ENCODE data around the gene WDR5.

DNA sequence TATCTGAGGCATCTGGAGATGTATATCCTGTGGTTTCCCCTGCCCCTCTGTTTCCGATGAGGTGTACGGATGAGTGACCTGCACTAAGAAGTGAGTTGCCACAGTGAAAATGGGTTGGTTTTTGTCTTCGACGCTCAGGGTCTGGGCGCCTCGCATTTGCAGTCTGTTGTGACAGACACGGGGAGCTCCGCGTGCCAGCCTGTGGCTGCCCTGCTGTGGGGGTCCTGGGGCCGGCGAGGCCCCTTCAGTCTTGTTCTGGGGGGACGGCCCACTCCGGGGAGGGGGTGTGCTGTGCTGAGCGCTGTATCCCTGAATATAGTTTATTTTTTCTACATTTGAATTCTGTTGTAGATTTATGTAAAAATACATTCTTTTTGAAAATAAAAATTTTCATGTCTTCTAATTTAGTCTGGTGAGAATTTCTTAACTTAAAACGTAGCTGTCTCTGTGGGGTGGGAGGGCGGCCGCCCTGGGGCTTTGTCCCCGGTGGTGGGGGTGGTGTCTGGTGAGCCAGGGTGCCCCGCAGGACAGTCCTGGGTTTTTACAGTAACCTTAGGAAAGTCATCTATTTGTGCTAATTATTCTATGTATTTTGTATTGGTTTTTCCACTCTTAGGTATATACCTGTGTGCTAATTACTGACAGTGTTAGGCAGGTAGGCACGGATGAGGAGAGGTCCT, 23.8 kb downstream of the WDR5 start:
- TF ChIP-seq U2AF1 (optimal IDR thresholded peaks at IDR 0.05; ENCODE audit: low read depth, low read length) (no peak), NFATC3 (IDR thresholded peaks at IDR 0.05) (no peak), ZKSCAN8 (CRISPR knock-in tag; IDR thresholded peaks at IDR 0.05) (no peak), ZNF644 (tag; IDR thresholded peaks at IDR 0.05; ENCODE audit: low read depth) (no peak), POLR2A (conservative IDR thresholded peaks at IDR 0.05) (no peak), DMBX1 (CRISPR knock-in tag; IDR thresholded peaks at IDR 0.05; ENCODE audit: borderline replicate concordance) (no peak), ELF2 (CRISPR knock-in tag; IDR thresholded peaks at IDR 0.05) (no peak), CEBPB (tag; IDR thresholded peaks at IDR 0.05) (no peak)
- TF ChIP-seq, protein P1, sequence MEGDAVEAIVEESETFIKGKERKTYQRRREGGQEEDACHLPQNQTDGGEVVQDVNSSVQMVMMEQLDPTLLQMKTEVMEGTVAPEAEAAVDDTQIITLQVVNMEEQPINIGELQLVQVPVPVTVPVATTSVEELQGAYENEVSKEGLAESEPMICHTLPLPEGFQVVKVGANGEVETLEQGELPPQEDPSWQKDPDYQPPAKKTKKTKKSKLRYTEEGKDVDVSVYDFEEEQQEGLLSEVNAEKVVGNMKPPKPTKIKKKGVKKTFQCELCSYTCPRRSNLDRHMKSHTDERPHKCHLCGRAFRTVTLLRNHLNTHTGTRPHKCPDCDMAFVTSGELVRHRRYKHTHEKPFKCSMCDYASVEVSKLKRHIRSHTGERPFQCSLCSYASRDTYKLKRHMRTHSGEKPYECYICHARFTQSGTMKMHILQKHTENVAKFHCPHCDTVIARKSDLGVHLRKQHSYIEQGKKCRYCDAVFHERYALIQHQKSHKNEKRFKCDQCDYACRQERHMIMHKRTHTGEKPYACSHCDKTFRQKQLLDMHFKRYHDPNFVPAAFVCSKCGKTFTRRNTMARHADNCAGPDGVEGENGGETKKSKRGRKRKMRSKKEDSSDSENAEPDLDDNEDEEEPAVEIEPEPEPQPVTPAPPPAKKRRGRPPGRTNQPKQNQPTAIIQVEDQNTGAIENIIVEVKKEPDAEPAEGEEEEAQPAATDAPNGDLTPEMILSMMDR (IDR thresholded peaks at IDR 0.05 in 2 of 3, conservative IDR thresholded peaks at IDR 0.05 in 1 of 3; ENCODE audit: insufficient read depth in 2 of 3, low read depth in 1 of 3, low read length in 3 of 3) = no peak
- TF ChIP-seq, protein P2, sequence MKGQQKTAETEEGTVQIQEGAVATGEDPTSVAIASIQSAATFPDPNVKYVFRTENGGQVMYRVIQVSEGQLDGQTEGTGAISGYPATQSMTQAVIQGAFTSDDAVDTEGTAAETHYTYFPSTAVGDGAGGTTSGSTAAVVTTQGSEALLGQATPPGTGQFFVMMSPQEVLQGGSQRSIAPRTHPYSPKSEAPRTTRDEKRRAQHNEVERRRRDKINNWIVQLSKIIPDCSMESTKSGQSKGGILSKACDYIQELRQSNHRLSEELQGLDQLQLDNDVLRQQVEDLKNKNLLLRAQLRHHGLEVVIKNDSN (CRISPR knock-in tag; IDR thresholded peaks at IDR 0.05) = no peak
- TF ChIP-seq, protein P3, sequence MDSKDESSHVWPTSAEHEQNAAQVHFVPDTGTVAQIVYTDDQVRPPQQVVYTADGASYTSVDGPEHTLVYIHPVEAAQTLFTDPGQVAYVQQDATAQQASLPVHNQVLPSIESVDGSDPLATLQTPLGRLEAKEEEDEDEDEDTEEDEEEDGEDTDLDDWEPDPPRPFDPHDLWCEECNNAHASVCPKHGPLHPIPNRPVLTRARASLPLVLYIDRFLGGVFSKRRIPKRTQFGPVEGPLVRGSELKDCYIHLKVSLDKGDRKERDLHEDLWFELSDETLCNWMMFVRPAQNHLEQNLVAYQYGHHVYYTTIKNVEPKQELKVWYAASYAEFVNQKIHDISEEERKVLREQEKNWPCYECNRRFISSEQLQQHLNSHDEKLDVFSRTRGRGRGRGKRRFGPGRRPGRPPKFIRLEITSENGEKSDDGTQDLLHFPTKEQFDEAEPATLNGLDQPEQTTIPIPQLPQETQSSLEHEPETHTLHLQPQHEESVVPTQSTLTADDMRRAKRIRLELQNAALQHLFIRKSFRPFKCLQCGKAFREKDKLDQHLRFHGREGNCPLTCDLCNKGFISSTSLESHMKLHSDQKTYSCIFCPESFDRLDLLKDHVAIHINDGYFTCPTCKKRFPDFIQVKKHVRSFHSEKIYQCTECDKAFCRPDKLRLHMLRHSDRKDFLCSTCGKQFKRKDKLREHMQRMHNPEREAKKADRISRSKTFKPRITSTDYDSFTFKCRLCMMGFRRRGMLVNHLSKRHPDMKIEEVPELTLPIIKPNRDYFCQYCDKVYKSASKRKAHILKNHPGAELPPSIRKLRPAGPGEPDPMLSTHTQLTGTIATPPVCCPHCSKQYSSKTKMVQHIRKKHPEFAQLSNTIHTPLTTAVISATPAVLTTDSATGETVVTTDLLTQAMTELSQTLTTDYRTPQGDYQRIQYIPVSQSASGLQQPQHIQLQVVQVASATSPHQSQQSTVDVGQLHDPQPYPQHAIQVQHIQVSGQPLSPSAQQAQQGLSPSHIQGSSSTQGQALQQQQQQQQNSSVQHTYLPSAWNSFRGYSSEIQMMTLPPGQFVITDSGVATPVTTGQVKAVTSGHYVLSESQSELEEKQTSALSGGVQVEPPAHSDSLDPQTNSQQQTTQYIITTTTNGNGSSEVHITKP (IDR thresholded peaks at IDR 0.05; ENCODE audit: partially characterized antibody) = no peak

Measured in K562 (cell line).